T-helper 1 cell (primary cell): Measurements from ENCODE around the gene LNX1.

Experiments used
- DNase-seq, 5 donors: peaks; one replicate each; pipeline ENCODE4 v3.0.0-alpha.2; 2012 to 2020

LNX1 gene

DNA sequence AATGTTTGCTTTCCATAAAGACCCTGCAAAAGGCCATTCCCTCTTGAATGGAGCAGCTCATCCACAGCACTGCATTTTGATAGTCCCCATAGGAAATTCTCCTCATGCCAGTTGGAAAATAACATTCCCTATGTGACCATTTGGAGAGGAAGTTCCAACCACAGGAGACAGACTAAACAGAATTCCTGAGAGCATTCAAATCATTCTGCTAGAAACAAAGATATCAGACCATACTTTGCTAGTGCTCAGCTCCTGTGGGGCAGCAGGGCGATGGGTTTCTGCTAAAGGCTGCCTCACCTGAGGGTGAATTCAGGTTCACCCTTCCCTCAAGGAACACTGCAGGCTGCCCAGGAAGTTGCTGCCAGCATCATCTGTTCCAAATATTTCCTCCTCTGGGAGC, 58.8 kb downstream of the LNX1 start:
- DNase-seq: no peak

DNA sequence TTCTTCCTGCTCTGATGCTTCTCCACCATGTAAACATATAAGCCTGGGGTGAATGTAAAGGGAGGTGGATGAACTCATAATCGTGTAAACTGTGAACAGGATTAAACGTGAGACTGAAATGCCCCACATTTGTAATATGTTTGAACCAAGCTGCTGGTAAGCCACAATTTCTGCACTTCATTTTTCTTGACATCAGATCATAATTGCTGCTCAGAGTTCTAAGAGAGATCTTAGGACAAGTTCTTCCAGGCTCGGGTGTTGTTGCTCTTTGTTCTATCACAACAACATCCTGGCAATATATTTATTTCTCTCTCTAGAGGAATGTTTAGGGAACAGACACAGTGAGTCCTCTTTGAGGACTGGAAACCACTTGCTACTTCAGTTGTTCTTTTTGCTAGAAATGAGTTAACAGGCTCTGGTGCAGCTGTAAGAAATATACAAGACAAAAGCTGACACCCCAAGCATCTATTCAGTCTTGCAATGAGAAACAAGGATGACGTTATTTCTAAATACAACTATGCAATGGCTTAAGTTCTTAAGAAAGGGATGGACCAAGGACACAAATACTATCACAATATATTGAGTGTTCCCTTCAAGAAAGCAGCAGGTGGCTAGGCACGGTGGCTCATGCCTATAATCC, 59.6 kb downstream of the LNX1 start:
- no peak for DNase-seq

GRCh38 chr4:53529025-53529424, 62.3 kb downstream of the LNX1 start:
- no peak for DNase-seq

GRCh38 chr4:53527930-53528329, 63.4 kb downstream of the LNX1 start:
- DNase-seq: no peak

- DNase-seq: no peak
These were observed 64.0 kb downstream of the LNX1 start for GRCh38 chr4:53527326-53527725.

GRCh38 chr4:53522334-53522733, 69.0 kb downstream of the LNX1 start:
- DNase-seq: no peak

- DNase-seq: no peak
These were observed 71.2 kb downstream of the LNX1 start for GRCh38 chr4:53520116-53520515.

DNA sequence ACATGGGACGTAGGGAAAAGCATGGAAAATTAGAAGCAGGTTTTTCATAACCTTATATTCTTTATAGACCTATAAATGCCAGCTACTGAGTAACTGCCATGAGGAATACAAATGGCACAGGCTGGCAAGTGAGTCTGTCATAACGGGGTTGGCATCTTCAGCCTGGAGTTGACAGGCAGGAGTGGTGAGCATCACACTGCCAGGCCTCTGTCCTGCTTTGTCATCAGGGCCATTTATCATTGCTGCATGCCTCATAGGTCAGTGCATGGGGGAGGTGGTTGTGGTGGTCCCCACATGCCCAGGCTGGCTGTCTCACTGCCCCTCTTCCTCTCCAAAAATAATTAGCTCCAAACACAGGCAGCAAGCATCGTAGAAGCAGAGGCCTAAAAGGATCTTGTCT, 72.5 kb downstream of the LNX1 start:
- DNase-seq: no peak

DNA sequence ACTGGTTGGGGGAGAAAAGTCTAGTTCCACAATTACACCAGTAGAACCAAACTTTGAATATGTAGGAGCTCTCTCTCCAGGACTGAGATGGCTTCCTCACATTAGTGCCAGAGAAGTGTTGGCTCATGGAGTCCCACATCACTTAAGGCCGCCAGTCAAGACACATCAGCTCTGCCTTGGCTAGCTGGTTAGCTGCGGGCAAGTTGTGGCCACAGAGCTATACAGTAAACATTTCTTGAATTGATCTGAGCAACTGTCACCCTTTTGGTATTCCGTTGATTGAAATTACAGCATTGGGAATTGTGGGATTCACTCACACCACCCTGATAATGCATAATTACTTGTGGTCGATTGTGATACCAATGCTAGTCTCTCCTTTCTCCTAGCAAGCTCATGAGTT, 76.2 kb downstream of the LNX1 start:
- no peak for DNase-seq

- DNase-seq: no peak
These were observed 76.8 kb downstream of the LNX1 start for GRCh38 chr4:53514509-53514908.

DNA sequence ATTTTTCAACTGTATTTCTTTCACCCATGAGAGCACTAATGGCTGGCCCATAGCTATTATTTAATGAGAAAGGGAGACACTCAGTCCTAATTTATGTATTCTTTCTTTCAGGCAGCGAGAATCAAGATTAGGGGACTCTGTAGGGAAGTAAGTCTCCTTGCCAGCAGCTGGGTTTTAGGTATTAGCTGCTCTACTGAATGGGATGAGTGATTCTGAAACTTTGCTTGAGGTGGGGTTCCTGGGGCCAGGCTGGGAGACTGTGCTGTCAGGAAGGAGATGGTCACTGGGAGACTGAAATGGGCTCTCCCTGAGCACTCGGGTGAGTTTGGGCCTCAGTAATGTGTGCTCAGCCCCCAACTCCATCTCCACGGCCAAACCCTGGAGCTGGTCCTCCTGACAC, 78.7 kb downstream of the LNX1 start:
- no peak for DNase-seq

- no peak for DNase-seq
These were observed 80.3 kb downstream of the LNX1 start for GRCh38 chr4:53511014-53511413.

- no peak for DNase-seq
These were observed 81.0 kb downstream of the LNX1 start for GRCh38 chr4:53510321-53510720.

GRCh38 chr4:53508446-53508845, 82.8 kb downstream of the LNX1 start:
- no peak for DNase-seq

GRCh38 chr4:53507671-53508286, 83.5 kb downstream of the LNX1 start:
- DNase-seq: no peak

DNA sequence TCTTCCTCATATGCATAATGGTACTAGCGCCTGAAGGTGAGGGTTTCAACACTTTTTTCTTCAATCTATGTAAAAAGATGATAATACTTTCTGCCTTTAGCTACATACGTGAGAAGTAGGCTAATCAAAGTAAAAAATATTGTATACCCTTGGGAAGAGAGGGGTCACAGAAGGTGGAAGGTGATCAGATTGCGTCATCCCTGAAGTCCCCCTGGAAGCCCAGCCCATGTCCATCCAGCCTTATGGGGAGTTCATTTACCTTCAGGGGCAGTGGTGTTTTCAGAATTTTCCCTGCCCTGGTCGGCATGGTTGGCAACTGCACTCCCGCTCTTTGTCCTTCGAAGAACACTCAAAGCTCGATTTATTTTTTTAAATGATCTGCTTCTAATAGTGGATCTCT, 84.2 kb downstream of the LNX1 start:
- no peak for DNase-seq

- DNase-seq: no peak
These were observed 85.3 kb downstream of the LNX1 start for GRCh38 chr4:53505947-53506346.

DNA sequence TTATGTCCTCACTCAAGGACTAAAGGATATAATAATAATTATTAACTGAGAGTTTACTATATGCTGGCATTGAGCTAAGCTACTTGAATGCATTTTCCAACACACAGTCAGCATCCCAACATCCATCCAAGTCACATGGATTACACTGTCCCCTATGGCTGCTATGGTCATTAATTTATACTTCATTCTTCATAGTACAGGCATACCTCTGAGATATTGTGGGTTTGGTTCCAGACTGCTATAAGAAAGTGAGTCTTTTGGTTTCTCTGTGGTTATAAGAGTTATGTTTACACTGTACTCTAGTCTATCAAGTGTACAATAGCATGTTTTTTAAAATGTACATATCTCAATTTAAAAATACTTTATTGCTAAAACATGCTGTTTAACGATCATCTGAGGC, 89.2 kb downstream of the LNX1 start:
- DNase-seq: no peak

DNA sequence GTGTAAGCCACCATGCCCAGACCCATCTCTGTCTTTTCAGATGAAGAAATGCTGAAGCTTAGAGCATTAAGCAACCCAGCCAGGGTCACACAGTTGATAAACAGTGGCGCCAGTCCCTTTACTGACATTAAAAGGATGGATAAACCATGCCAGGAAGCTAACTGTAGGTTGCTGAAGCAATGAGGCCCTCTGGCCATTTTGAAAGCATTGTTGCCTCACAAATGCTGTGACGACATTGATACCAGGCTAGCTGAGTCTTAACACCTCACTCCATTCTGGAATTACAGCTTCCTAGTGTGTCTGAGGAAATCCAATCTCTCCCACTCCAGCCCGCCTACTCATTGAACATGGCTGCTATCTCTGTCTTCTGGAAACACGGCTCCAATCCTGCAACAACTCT, 89.7 kb downstream of the LNX1 start:
- DNase-seq: no peak

- DNase-seq: no peak
These were observed 90.7 kb downstream of the LNX1 start for GRCh38 chr4:53500546-53500945.

GRCh38 chr4:53499791-53500190, 91.5 kb downstream of the LNX1 start:
- DNase-seq: no peak

- DNase-seq: no peak
These were observed 92.6 kb downstream of the LNX1 start for GRCh38 chr4:53498706-53499105.

DNA sequence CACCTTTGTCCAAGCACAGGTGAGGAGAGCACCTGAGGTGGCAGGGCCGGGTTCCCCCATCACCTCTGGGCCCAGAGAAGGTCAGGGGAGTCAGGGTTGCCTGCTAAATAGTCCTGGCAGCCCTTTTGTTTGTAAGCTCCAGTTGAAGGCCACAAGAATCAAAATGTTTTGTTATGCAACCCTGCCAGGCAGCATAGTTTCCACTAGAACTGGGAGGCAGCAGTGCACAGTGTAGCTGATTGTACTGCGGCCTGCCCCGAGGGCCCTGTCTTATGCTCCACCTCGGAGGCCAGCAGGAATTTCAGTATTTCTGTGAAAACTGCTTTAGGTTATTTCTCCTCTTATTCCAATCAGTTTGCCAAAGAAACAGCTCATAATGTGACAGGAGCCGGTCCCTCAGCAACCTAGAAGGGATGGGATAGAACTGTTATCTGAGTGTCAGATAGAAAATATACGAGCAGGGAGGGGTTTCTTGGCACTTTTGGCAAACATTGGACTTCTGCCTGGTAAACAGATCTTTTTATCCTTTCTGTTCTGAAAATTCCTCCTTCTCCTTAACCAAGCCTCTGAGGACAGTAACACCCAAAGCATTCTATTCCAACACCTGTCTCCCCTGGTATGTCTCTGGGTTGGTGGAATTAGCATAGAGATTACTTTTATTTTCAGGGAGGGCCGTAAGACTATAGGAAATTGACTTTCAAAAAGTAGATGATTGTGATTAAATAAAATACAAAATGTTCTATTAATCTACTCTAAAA, 93.6 kb downstream of the LNX1 start:
- no peak for DNase-seq

DNA sequence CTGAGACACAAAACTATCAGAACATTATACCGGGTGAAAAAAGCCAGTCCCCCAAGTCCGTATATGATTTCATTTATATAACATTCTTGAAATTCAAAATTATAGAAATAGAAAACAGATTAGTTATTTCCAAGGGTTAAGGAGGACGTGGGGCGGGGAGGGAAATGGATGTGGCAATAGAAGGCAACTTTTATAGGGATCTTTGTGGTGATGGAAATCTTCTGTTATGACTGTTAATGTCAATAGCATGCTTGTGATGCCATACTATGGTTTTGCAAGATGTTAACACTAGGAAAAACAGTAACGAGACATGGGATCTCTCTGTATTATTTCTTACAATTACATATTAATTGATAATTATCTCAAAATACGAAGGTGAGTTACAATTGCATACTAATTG, 96.4 kb downstream of the LNX1 start:
- no peak for DNase-seq
